ENCODE results near the gene SEC23A. TPM values are rescaled to one million over a fixed set of nuclear protein-coding genes. Genes with fewer than 3 reads are reported as not detected.

The SEC23A gene
- total and polyA plus RNA-seq, 2 donors (not counting 1 experiment from before 2014, with no cell fraction given), result 13.2 to 52.3 TPM

- no peak overlapping the region for H3K4me2 ChIP-seq (replicated peaks; ENCODE audit: low read depth, low read length, poor library complexity, severe bottlenecking)
- no CpG with 5 or more reads among the region's 3 CpGs for WGBS (ENCODE audit: insufficient coverage)
- DNase-seq (no peak), ATAC-seq (ENCODE audit: low read depth) (no peak)
- ChIA-PET CTCF (no interaction called here), POLR2A (no interaction called here)
- no peak overlapping the region for H2AFZ ChIP-seq (ENCODE audit: insufficient read depth, low read depth, low read length, poor library complexity, severe bottlenecking)
- Mint-ChIP-seq H3K9me3 (ENCODE audit: insufficient read depth) (no peaks in the 10 kb centered on the region), H3K4me1 (no peaks in the 10 kb centered on the region), H3K27ac (no peak overlapping the region), H3K27me3 (no peaks in the 10 kb centered on the region), H3K4me3 (no peak overlapping the region)
- H3K9me3 ChIP-seq (ENCODE audit: control extremely low read depth in 1 of 3, control insufficient read depth in 2 of 3, insufficient read depth in 1 of 3, low read length in 2 of 3), result no peaks in the 10 kb centered on the region
- no peaks in the 10 kb centered on the region for H3K4me1 ChIP-seq (ENCODE audit: control insufficient read depth in 2 of 2, insufficient read depth in 2 of 2, low read length in 2 of 2)
- H3K9ac ChIP-seq (ENCODE audit: low read length), result no peak overlapping the region
- H3K27ac ChIP-seq (ENCODE audit: low read length in 2 of 2), result no peak overlapping the region
- intact Hi-C loops (cut with micrococcal nuclease), result no loop called here
- H4K20me1 ChIP-seq (ENCODE audit: control insufficient read depth, insufficient read depth, low read length, poor library complexity, severe bottlenecking), result no peaks in the 10 kb centered on the region
- H3K36me3 ChIP-seq (replicated peaks in 1 of 2; ENCODE audit: control extremely low read depth in 1 of 2, control insufficient read depth in 1 of 2, extremely low read depth in 1 of 2, insufficient read depth in 2 of 2, low read length in 1 of 2), result peaks cover 7 to 56% of the 10 kb centered on the region in 2 experiments
- no peak for TF ChIP-seq CTCF (IDR thresholded peaks at IDR 0.05)
- no peak for TF ChIP-seq EZH2 (IDR thresholded peaks at IDR 0.05; ENCODE audit: borderline replicate concordance, insufficient read depth, low read depth, low read length, poor library complexity, severe bottlenecking)
- no peaks in the 10 kb centered on the region for H3K79me2 ChIP-seq (ENCODE audit: control insufficient read depth, insufficient read depth, low read length)
- no peak overlapping the region for H3K4me3 ChIP-seq (ENCODE audit: control extremely low read depth in 1 of 5, extremely low read depth in 1 of 5, insufficient read depth in 1 of 5, low read depth in 2 of 5, low read length in 4 of 5)
- H3K27me3 ChIP-seq (replicated peaks in 1 of 4; ENCODE audit: control extremely low read depth in 1 of 4, control insufficient read depth in 3 of 4, insufficient read depth in 4 of 4, low read length in 3 of 4), result no peaks in the 10 kb centered on the region
Observed at GRCh38 chr14:39122330-39123138, 19.5 kb upstream of the SEC23A start.

All from B cell (primary cell).